Left forelimb (tissue), 1 donor: ENCODE measurements around the gene STK32C.

Experiments used
- DNase-seq: peaks from one replicate; pipeline ENCODE4 v3.0.0-alpha.2; 2018; ENCODE audit warnings: low spot score

STK32C gene

DNA sequence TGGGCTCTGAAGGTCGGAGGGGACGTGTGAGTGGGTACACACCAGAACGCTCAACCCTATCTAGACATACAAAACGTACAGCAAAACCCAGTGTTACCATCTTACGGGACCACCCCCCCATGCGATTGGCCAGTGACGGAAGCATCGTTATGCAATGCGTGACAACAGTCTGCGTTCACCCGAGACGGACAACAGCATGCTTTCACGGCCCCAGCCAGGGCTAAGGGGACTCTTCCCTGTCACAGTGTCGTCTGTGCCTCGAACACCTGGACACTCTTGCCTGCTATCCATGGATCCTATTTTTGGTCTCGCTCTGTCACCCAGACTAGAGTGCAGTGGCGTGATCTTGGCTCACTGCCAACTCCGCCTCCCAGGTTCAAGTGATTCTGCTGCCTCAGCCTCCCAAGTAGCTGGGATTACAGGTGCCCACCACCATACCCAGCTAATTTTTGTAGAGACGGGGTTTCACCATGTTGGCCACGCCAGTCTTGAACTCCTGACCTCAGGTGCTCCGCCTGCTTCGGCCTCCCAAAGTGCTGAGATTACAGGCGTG lies 97.7 kb downstream of the STK32C start:
- no peak for DNase-seq

DNA sequence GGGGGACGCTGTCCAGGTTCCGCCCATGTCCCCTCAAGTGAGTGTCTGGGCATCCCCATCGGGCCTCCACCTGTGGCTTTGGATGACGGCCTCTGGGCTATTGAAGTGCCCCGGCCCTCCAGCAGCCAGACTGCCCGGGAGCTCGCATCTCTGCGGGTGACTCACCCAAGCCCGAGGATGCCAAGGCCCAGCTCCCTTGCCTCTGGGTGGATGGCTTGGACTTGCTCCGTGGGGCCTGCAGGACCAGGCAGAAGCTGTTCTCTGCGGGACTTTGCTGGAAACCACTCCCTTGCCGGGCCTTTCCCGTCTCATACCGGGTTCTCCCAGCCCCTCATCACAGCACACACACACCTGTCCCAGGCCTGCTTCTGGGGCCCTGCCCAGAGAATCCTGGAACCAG lies 98.6 kb downstream of the STK32C start:
- DNase-seq = no peak

DNA sequence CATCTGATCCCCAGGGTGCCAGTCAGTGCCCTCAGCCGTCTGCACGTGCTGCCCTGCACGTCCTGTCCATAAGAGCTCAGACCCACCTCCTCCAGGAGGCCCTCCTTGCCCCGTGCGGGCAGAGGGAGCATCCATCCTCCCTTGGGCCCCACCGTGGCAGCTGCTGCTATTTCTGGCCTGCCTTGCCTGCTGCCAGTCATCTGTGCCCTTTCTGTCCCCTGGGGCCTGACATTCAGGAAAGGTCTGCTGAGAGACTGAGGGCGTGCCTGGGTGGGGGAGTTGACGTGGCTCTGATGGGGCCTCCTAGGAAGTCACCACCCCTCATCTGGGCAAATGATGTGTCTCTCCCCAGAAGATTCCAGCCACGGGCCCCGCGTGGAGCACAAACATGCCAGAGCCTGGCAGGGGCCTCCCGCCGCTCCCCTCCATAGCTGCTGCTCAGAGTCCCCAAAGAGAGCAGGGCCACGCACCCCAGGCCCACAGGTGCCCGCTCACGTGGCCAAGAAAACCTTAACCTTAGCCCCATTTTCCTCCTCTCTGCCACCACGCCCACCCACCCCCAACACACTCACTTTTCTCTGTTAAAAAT lies 99.2 kb downstream of the STK32C start:
- DNase-seq = no peak

DNA sequence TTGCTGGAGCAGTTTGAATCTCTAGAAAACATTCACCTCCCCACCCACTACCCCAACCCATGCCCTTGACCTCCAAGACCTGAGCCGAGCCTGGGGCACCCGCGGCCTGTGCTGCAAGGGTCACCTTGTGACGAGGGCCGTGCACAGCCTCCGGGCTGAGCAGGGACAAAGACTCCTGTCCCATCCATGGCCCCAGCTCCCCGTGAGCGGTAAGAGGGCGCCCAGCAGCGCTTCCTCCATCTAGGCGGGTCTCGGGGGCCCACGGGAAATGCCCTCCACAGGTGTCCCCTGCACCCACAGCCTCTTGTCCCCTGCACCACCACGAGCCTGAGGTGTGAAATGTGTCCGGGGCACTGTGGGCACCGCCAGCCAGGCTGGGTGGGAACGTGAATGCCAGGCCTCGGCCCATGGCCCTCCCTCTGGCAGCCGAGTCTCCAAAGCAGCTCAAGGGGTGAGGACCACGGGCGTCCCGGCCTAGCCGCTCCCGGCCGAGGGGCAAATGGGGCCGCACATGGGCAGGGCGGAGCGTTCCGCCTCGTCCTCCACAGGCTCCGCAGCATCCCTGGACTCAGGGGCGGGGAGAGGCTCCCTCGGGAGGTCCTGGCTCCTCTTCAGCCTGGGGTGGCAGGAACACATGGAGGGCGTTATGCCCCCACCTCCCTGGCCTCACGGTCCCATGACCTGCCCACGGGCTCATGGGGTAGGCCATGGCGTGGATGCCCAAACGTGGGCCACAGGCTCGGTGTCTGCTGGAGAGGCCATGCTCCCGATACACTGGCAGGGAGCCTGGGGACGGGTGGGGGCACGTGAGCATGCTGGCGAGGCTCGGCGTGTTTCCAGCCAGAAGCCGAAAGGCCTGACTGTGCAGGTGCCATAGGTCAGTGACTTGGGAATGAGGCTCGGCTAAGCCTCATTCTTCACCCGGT lies 100.0 kb downstream of the STK32C start:
- DNase-seq = no peak

DNA sequence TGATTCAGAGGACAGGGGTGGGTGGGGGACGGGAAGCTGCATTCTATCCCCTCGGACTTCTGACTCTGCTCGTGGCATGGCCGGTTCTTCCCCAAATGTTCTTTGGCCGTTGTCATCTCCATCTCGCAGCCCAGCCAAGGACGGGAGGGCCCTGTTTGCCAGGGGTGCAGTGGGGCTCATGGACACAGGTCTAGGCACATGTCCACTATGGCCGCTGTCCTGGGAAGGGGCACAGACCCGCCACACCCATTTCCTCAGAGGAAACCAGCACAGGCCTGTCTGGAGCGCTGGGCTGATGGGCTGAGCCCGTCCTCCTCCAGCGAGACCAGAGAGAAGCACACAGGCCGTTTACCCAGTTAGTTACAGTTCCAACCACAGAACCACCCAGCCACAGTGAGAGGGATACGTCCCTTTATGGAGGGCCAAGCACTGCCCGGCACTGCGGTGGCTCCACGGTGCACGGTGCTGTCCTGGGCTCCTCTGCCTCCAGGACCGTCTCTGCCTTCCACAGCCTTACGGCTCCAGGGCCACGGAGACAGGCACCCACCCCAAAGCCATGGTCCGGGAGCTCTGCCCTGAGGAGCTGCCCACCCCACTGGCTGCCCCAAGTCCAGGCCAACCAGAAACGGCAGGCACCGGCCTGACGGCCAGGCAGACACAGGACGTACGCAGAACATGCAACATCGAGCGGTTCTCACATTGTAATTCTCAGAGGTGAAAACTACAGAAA lies 100.8 kb downstream of the STK32C start:
- no peak for DNase-seq

DNA sequence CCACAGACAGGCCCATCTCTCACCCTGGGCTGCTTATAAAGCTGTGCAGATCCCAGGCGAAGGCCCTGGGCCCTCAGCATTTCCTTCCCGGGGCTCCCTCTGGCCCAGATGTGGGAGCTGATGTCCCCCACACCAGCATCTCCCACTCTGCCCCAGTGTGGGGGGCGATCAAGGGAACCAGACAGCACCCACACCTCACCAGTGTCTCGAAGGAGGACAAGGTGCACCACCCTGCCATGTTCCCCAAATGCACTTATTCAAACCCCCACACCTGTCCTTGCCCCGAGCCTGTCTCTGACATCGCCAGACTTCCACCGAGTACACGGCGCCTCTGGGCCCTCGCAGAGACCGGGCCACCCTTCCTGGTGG lies 101.4 kb downstream of the STK32C start:
- DNase-seq = no peak

DNA sequence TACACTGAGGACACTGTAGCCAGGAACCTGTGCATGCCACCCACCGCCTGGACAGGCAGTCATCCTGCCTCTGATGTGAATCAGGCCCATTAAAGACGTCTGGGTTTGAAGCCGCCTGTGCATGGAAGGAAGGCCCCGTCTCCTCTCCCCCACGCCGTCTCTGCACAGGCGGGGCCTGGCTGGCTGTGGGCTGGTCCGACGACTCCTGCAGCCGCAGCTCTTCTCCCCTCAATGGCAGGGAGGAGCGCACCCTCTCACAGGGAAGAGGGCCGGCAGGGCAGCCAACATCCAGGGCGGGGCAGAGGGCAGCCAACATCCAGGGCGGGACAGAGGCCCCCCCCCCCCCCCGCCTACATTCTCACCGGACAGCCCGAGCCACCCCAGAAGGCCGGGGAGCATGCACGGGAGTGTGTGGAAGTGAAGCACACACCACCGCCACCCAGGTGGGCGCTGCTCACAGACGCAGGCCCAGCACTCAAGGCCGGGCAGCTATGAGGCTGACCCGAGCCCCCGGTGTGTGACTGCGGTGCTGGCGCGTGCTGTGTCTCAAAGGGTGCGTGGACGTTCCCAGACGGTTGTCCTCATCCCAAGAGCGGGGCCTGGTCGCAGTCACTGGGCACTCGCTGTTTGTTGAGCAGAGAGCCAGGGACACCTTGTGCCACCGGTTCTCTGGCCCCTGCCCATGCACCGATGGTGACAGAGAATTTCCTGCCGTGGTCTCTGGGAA lies 101.9 kb downstream of the STK32C start:
- DNase-seq = no peak

DNA sequence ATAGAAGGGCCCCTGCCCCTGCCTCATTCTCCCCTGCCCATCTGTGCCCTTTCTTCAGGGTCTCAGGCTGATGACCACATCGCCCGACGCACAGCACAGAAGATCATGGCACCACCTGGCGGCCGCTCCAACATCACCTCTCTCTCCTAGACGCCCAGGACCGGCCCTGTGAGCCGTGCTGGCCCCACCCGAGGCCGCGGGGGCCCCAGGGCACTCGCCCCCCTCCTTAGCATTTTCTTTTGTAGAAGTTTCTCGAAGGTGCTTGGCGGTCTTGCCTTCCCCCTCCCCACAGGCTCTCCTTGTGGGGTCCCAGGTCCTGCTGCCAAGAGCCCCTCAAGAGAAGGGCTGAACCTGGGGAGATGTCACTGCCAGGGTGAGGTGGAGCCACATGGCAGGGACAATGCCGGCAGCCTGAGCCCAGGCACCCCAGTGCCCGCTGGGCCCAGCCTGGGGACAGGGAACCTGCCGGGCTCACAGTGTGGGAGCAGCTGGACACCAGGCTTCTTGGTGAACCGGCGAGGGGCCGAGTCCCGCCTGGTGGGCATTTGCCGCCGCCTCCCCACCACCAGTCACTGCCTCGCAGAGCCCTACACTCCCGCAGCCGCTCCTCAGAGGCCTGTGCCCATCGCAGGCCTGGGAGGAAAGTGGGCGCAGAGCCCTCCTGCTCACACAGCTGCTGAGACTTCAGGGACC lies 102.8 kb downstream of the STK32C start:
- no peak for DNase-seq

DNA sequence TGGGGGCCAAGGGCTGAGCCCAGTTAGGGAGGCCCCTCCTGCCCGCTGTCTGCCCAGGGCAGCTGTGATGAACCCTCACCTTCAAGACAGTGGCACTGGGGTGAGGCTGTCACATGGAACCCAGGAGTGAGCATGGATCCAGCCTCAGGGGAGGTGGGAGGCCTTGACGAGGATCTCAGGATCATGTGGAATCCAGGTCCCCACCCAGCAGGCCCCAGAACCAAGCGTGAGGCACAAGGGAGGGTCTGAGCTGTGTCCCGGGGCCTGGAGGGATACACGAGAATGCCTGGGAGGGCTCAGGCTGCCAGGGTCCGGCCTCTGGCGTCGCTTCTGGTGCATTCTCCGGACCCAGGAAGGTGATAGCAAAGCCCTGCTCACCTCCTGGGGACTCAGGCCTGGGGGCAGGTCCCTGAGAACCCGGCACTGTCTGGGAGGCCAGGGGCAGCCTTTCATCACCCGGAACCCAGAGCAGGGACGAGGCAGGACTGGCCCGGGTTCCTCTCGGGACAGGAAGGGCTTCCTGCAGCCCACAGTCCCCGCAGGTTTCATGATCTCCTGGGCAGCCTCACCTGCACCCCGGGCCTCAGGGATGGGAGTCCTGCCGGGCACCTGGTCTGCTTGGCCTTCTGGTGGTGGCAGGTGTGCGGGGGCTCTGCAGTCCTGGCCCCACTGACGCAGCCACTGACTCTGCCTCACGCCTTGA lies 103.5 kb downstream of the STK32C start:
- no peak for DNase-seq

DNA sequence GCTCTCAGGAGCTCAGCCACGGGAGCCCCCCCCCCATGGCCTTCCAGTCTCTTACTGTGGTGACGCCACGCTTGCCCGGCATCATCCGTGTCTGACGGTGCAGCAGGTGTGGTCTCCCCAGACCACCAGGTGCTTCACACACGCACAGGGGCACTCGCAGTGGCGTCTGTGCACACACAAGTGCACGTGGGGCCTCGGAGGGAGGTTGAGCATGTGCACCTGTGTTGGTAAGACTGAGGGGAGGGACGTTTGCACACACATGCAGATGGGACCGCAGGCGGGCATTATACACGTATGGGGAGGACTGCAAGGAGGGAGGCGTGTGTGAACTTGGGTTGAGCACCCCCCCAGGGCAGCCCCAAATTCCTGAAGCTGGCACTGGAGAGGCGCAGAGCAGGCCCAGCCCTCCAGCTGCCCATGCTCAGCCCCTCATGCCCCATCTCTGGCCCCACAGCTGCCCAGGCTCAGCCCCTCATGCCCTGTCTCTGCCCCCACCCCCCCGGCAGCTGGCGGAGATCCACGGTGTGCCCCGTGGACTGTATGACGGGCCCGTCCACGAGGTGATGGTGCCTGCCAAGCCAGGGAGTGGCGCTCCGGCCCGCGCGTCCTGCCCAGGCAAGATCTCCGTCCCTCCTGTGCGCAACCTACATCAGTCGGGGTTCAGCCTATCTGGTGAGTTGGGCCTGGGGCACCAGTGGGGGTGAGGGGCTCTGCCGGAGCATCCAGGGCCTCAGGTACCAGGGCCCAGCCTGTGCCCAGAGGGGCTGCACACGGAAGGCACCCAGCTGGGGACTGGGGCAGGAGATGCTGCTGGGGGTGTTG lies 104.3 kb downstream of the STK32C start:
- no peak for DNase-seq

DNA sequence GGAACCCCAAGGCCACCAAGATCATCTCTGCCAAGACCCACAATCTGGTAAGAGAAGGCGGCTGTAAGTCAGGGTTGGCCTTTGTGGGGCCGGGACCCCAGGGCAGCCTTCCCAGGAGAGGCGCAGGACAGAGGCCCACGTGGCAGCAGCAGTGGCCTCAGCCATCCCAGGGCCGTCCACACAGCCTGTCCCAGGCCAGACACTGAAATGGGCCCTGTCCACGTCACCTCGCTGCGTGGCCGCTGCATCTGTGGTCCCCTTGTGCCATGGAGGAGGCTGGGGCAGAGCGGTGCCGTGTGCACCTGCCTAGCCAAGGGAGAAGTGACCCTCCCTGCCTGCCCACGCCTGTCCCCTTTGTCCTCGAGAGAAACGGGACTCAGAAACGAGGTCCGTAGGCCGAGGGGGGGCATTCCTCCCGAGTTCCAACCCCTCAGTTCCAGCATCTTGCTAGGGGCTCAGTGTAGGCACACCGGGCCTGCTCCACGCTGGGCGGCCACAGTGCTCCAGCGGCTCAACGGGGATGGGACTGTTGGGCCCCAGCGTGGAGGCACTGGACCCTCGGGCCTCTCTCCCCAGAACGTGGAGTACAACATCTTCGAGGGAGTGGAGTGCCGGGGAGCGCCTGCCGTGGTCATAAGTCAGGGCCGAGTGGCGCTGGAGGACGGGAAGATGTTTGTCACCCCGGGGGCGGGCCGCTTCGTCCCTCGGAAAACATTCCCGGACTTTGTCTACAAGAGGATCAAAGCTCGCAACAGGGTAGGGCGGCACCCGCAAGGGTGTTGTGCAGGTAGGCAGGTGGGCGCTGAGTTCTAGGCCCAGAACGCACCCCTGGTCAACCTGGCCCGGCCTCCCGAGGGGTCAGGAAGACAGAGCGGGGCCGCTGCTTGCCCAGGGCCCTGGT lies 105.4 kb downstream of the STK32C start:
- no peak for DNase-seq

DNA sequence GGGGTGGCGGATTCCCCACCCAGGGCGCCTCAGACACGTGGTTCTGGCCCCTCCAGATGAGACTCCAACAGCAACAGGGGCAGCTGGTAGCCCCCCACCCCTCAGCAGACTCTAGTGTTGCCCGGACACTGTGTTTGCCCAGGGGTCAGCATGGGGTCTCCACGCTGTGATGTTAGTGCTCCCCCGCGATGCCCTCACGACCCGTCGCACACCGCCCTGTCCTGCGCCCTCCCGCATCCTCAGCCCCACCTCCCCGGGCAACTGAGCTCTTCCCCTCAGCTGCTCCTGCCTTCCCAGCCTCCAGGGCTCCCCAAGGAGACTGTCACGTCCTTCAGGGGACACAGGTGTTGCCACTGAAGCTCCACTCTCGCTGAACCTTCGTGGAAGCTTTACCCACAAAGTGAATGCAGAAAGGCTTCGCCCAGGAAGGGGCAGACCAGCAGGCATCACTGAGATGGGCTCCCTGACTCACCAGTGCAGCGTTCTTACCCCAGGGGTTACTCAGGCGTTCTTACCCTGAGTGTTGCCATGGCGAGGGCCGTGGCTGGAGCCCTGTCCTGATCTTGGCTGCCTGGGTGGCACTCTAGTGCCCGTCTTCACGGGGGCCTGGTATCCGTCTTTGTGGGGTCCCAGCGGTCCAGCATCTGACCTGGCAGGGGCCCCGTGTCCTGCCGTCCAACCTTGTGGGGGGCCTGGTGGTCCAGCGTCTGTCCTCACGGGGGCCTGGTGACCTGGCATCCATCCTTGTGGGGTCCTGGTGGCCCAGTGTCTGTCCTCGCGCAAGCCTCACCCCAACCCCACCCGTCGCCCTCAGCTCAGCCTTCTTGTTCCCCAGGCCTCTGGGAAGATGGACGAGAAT lies 106.4 kb downstream of the STK32C start:
- DNase-seq = no peak

DNA sequence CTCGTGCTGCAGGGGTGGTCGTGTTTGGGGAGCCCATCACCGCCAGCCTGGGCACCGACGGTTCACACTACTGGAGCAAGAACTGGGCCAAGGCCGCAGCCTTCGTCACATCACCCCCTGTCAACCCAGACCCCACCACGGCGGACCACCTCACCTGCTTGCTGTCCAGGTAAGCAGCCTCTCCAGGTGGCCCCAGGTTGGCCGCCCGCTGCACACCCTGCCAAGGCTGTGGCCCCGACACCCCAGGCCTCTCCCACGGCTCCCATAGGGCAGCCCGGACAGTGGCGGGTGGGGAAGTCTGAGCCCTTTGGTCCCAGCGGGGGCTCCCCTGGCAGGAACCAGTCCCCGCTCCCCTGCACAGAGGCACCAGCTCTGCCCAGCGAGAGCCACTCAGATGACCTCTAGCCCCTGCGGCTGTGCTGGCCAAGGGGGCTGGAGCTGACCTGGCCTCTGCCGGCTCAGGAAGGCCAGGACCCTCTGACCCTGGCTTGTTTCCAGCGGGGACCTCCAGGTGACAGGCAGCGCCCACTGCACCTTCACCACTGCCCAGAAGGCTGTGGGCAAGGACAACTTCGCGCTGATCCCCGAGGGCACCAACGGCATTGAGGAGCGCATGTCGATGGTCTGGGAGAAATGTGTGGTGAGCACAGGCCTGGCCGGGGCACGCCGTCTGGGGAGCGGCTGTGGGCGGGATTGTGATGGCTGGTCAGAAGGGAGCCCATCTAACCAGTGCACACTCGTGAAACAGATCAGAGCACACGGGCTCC lies 107.2 kb downstream of the STK32C start:
- DNase-seq = no peak

DNA sequence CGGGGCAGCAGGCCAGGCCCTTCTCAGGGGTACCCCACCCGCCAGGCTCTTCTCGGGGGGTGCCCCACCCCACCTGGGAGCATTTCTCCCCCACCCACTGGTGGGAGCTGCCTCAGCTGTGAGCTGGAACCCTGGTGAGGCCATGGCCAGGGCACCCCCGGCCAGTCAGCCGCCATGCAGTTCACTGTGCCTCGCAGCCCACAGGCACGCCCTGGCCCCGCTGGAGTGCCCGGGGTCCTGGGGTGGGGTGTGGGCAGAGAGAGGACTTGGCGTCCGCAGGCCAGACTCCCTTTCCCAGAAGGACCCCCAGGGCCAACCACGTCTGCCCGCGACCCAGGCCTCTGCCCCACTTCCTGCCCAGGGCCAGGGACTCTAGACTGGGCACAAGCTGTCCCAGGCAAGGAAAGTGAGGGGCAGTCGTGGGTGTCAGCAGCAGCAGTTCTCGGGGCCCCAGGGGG lies 107.9 kb downstream of the STK32C start:
- no peak for DNase-seq

DNA sequence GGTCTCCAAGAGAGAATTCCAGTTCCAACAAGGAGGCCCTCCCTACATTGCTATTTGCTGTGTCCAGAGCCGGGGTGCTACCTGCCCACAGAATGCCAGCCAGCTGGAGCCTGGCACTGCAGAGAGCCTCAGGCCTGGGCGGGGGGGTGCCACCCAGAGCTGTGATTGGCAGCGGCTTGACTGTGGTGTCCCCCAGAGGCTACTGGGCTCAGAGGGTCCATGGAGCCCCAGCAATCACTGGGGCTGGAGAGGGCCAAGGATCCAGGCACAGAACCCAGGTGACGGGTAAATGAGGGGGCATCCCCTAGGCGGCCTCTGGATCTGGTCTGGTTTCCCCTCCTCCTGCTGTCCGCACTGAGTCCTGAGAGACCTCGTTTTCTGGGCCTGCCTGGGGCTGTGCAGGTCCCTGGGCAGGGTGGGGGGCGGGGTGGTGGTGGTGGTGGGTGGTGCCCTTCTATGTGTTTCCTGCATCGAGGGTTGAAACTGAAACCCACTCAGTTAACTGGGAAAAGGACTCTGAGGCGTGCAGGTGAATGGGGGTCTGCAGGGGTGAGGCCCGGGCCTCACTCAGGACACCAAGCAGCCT lies 108.4 kb downstream of the STK32C start:
- DNase-seq = no peak

DNA sequence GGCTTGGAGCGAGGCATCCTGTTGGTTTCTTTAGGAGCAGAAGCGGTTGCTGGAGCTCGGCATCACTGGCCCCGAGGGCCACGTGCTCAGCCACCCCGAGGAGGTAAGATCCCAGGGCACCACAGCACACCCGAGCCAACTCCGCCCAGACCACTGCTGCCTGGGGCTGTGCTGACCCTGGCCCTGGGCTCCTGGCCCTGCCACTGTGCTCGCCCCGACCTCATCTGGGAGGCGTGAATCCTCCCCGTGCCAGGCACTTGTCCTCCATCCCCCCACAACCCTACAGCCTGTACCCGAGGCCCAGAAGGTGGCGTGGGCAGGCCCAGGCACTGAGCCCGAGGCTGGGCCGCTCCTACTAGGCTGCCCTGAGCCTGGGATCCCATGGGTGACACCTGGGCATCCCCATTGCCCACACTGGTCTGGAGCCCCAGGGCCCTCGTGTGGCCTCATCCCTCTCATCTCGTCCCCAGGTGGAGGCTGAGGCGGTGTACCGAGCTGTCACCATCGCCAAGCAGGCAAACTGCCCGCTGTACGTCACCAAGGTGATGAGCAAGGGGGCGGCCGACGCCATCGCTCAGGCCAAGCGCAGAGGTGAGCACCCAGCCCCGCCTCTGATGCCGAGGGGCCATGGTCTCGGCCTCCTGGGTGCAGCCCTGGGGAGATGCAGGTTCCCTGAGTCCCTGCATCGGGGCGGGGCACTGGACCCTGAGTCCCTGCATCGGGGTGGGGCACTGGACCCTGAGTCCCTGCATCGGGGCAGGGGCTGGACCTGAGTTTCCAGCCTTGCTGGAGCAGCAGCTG lies 109.2 kb downstream of the STK32C start:
- no peak for DNase-seq
